ENCODE results near the gene TNNT1.

The TNNT1 gene

GRCh38 chr19:55117663-55118391 is 31.2 kb downstream of the TNNT1 start:
- Histone ChIP-seq H3K79me2 (ENCODE audit: low read length) (peaks cover 42% of the 10 kb centered on the region), H3K9me2 (replicated peaks; ENCODE audit: insufficient read depth, low read length) (no peaks in the 10 kb centered on the region), H2AFZ (ENCODE audit: low read length) (peak overlapping the region; percentile 83), H3K4me2 (ENCODE audit: low read depth, low read length) (peak overlapping the region; percentile 74), H3K9ac (ENCODE audit: low read length) (peak overlapping the region; percentile 22; the same call in 1 of the 2 replicates), H4K20me1 (ENCODE audit: insufficient read depth, low read length) (no peaks in the 10 kb centered on the region), H3K9me3 (replicated peaks; ENCODE audit: insufficient read depth, low read length) (no peaks in the 10 kb centered on the region), H3K27me3 (replicated peaks; ENCODE audit: insufficient read depth, low read length) (peaks cover 38% of the 10 kb centered on the region), H3K4me1 (ENCODE audit: low read length) (peaks cover 10% of the 10 kb centered on the region; the same call in 1 of the 2 replicates), H3K4me3 (ENCODE audit: low read length) (peak overlapping the region; percentile 81), H3K36me3 (replicated peaks; ENCODE audit: insufficient read depth, low read length) (no peaks in the 10 kb centered on the region), H3K27ac (ENCODE audit: low read length) (no peak overlapping the region), H3F3A (ENCODE audit: insufficient read depth, low read length) (0 out of 2 replicates have a peak, but pooled peaks cover 4% of the 10 kb centered on the region)
- DNase-seq: peak; percentile 99
- TF ChIP-seq EZH2phosphoT487 (IDR thresholded peaks at IDR 0.05; ENCODE audit: low read length): no peak
- no peak for TF ChIP-seq CTCF (IDR thresholded peaks at IDR 0.05; ENCODE audit: low read length)
- TF ChIP-seq EZH2 (optimal IDR thresholded peaks at IDR 0.05; ENCODE audit: low read depth, low read length): no peak

GRCh38 chr19:55116859-55117662 is 31.9 kb downstream of the TNNT1 start, which contains the start of gene PPP1R12C:
TSS of gene PPP1R12C (minus strand) at chr19:55117637. CDS start at chr19:55117543, 94 bp downstream.
- Histone ChIP-seq H3K4me2 (ENCODE audit: low read depth, low read length) (peak within 1 kb of the TSS; percentile 93), H3K4me1 (ENCODE audit: low read length) (peaks cover 10% of the 10 kb centered on the region; the same call in 1 of the 2 replicates), H3K79me2 (ENCODE audit: low read length) (peaks cover 49% of the 10 kb centered on the region), H3K27me3 (replicated peaks; ENCODE audit: insufficient read depth, low read length) (peaks cover 30% of the 10 kb centered on the region), H2AFZ (ENCODE audit: low read length) (peak within 1 kb of the TSS; percentile 83), H3K9ac (ENCODE audit: low read length) (peak within 1 kb of the TSS; percentile 72), H3K4me3 (ENCODE audit: low read length) (peak within 1 kb of the TSS; percentile 81), H3K36me3 (replicated peaks; ENCODE audit: insufficient read depth, low read length) (no peaks in the 10 kb centered on the region), H3K9me3 (replicated peaks; ENCODE audit: insufficient read depth, low read length) (no peaks in the 10 kb centered on the region), H3F3A (ENCODE audit: insufficient read depth, low read length) (0 out of 2 replicates have a peak, but pooled peaks cover 4% of the 10 kb centered on the region), H3K9me2 (replicated peaks; ENCODE audit: insufficient read depth, low read length) (no peaks in the 10 kb centered on the region), H4K20me1 (ENCODE audit: insufficient read depth, low read length) (no peaks in the 10 kb centered on the region), H3K27ac (ENCODE audit: low read length) (peak within 1 kb of the TSS; percentile 24; the same call in 1 of the 2 replicates)
- TF ChIP-seq EZH2phosphoT487 (IDR thresholded peaks at IDR 0.05; ENCODE audit: low read length): no peak
- no peak for TF ChIP-seq CTCF (IDR thresholded peaks at IDR 0.05; ENCODE audit: low read length)
- DNase-seq: no peak

GRCh38 chr19:55116232-55116858 is 32.7 kb downstream of the TNNT1 start:
- no peaks in the 10 kb centered on the region for H3K36me3 ChIP-seq (replicated peaks; ENCODE audit: insufficient read depth, low read length)
- 0 out of 2 replicates have a peak, but pooled peaks cover 4% of the 10 kb centered on the region for H3F3A ChIP-seq (ENCODE audit: insufficient read depth, low read length)
- peak; percentile 34 for DNase-seq
- H3K9ac ChIP-seq (ENCODE audit: low read length): peak overlapping the region; percentile 72
- peaks cover 10% of the 10 kb centered on the region; the same call in 1 of the 2 replicates for H3K4me1 ChIP-seq (ENCODE audit: low read length)
- TF ChIP-seq EZH2phosphoT487 (IDR thresholded peaks at IDR 0.05; ENCODE audit: low read length) (no peak), EZH2 (optimal IDR thresholded peaks at IDR 0.05; ENCODE audit: low read depth, low read length) (no peak), CTCF (IDR thresholded peaks at IDR 0.05; ENCODE audit: low read length) (no peak)
- H3K27ac ChIP-seq (ENCODE audit: low read length): peak overlapping the region; percentile 24; the same call in 1 of the 2 replicates
- H3K4me3 ChIP-seq (ENCODE audit: low read length): peak overlapping the region; percentile 79
- no peaks in the 10 kb centered on the region for H3K9me2 ChIP-seq (replicated peaks; ENCODE audit: insufficient read depth, low read length)
- peaks cover 54% of the 10 kb centered on the region for H3K79me2 ChIP-seq (ENCODE audit: low read length)
- no peaks in the 10 kb centered on the region for H3K9me3 ChIP-seq (replicated peaks; ENCODE audit: insufficient read depth, low read length)
- peak overlapping the region; percentile 93 for H3K4me2 ChIP-seq (ENCODE audit: low read depth, low read length)
- 0 out of 2 replicates have a peak overlapping the region, but pooled peaks have one; percentile 17 for H2AFZ ChIP-seq (ENCODE audit: low read length)
- H3K27me3 ChIP-seq (replicated peaks; ENCODE audit: insufficient read depth, low read length): peaks cover 23% of the 10 kb centered on the region
- no peaks in the 10 kb centered on the region for H4K20me1 ChIP-seq (ENCODE audit: insufficient read depth, low read length)
